ENCODE data around the gene KRT5.

The KRT5 gene

GRCh38 chr12:52464897-52465296 lies 55.3 kb downstream of the KRT5 start:
- no peaks in the 10 kb centered on the region for H3K4me1 Mint-ChIP-seq
- H3K27ac Mint-ChIP-seq: peak overlapping the region; percentile 3
- H3K9me3 Mint-ChIP-seq: no peaks in the 10 kb centered on the region
- no peak overlapping the region for H3K4me3 Mint-ChIP-seq
- H3K27me3 Mint-ChIP-seq: peaks cover 6% of the 10 kb centered on the region
- H3K36me3 Mint-ChIP-seq: no peaks in the 10 kb centered on the region
